HepG2 (cell line): ENCODE results near the gene REPIN1. TPM values are rescaled to one million over a fixed set of nuclear protein-coding genes. Genes with fewer than 3 reads are reported as not detected.

Source experiments
- CC2D1A ChIP-seq: sonication (generic); formaldehyde crosslinking; IDR thresholded peaks from 2 replicates; pipeline ENCODE4 v1.8.1; 2023; ENCODE audit warnings: mild to moderate bottlenecking, missing genetic modification reagents
- CENPBD1 ChIP-seq: sonication (generic); formaldehyde crosslinking; IDR thresholded peaks from 2 replicates; pipeline ENCODE4 v1.8.0; 2022; ENCODE audit warnings: missing genetic modification reagents, low read depth, mild to moderate bottlenecking, borderline replicate concordance
- HOXA9 ChIP-seq: sonication (generic); formaldehyde crosslinking; IDR thresholded peaks from 2 replicates; pipeline ENCODE4 v1.8.1; 2022; ENCODE audit warnings: missing genetic modification reagents, mild to moderate bottlenecking, moderate library complexity, borderline replicate concordance
- KAT8 ChIP-seq: IDR thresholded peaks from 2 replicates; pipeline ENCODE4 v1.6.1; 2016; ENCODE audit warnings: missing genetic modification reagents, missing compliant biosample characterization
- KDM5B ChIP-seq: sonication (generic); formaldehyde crosslinking; IDR thresholded peaks from 2 replicates; pipeline ENCODE4 v1.4.0; 2020; ENCODE audit warnings: missing genetic modification reagents, mild to moderate bottlenecking, borderline replicate concordance
- KIAA2018 ChIP-seq: sonication (generic); formaldehyde crosslinking; IDR thresholded peaks from 2 replicates; pipeline ENCODE4 v1.5.0; 2020; ENCODE audit warnings: mild to moderate bottlenecking, missing genetic modification reagents, borderline replicate concordance
- MTERF4 ChIP-seq: sonication (generic); formaldehyde crosslinking; IDR thresholded peaks from 2 replicates; pipeline ENCODE4 v1.8.0; 2023; ENCODE audit warnings: mild to moderate bottlenecking, missing genetic modification reagents
- MYC ChIP-seq: sonication (generic); formaldehyde crosslinking; IDR thresholded peaks from 2 replicates; pipeline ENCODE4 v1.9.0; 2021; ENCODE audit warnings: missing genetic modification reagents, borderline replicate concordance
- NFKB2 ChIP-seq: sonication (generic); formaldehyde crosslinking; IDR thresholded peaks from 2 replicates; pipeline ENCODE4 v1.4.0; 2020; ENCODE audit warnings: missing genetic modification reagents, borderline replicate concordance
- NFRKB ChIP-seq: fragments of 450-650 bp; IDR thresholded peaks from 2 replicates; pipeline ENCODE4 v1.6.1; 2017
- NR1H2 ChIP-seq: sonication (generic); formaldehyde crosslinking; IDR thresholded peaks from 2 replicates; pipeline ENCODE4 v1.8.1; 2022; ENCODE audit warnings: low read depth, missing genetic modification reagents, borderline replicate concordance
- NR2F1 ChIP-seq, 2 experiments: fragments of 450-650 bp in 1 of 2; formaldehyde crosslinking in 1 of 2; IDR thresholded peaks; 2 replicates each; pipeline versions ENCODE4 v1.5.0 to v1.6.1; 2016 to 2020; ENCODE audit warnings: mild to moderate bottlenecking in 1 of 2, missing compliant biosample characterization in 1 of 2, missing genetic modification reagents in 1 of 2, moderate library complexity in 1 of 2
- PAXIP1 ChIP-seq: sonication (generic); formaldehyde crosslinking; conservative IDR thresholded peaks from 2 replicates; pipeline ENCODE4 v1.4.0; 2020; ENCODE audit warnings: mild to moderate bottlenecking, missing genetic modification reagents, moderate library complexity
- RXRA ChIP-seq: sonication (generic); formaldehyde crosslinking; IDR thresholded peaks from 2 replicates; pipeline ENCODE4 v1.5.1; 2020; ENCODE audit warnings: missing genetic modification reagents
- SAFB2 ChIP-seq: sonication (generic); formaldehyde crosslinking; IDR thresholded peaks from 2 replicates; pipeline ENCODE4 v1.5.1; 2020; ENCODE audit warnings: missing genetic modification reagents, low read depth, mild to moderate bottlenecking, borderline replicate concordance
- ZNF792 ChIP-seq: IDR thresholded peaks from 2 replicates; pipeline ENCODE4 v1.6.1; 2016
- polyA plus RNA-seq, 8 experiments: library from polyadenylated mRNA; depleted of rRNA in 3 of 8; stranded (reverse) in 7 of 8; unstranded in 1 of 8; fragments of >200 nt; fragmentation: Illumina TruSeq in 4 of 8; extraction: Trizol in 4 of 8; gene quantifications; 2 replicates each; pipeline versions ENCODE4 v1.2.1 to v1.2.3, GENCODE V29; 2011 to 2016; ENCODE audit warnings: low read depth in 4 of 8, missing spikeins in 1 of 8, mixed read lengths in 1 of 8; ENCODE audit not compliant: insufficient read depth in 1 of 8
- total RNA-seq, 5 experiments: library from RNA; depleted of rRNA; stranded (reverse); fragments of >200 nt; fragmentation: Illumina TruSeq; extraction: Trizol; gene quantifications; 2 replicates each; pipeline ENCODE4 v1.2.3, GENCODE V29; 2016; ENCODE audit warnings: low read depth in 1 of 5

Gene REPIN1
- total and polyA plus RNA-seq, 2 of the 13 experiments (the other 11 are each of a cell fraction or from before 2014, with no cell fraction given) = 69.9 to 108 TPM

- TF ChIP-seq KIAA2018 (no peak), CENPBD1 (CRISPR knock-in tag) (no peak), HOXA9 (CRISPR knock-in tag) (no peak), RXRA (CRISPR knock-in tag) (no peak), PAXIP1 (peak; percentile 48; the same call in 1 of the 2 replicates), ZNF792 (CRISPR knock-in tag) (no peak), KDM5B (0 out of 2 replicates have a peak, but pooled peaks have one; percentile 46), KAT8 (CRISPR knock-in tag) (no peak; the same call in 1 of the 2 replicates), NFKB2 (CRISPR knock-in tag) (peak; percentile 2; the same call in 1 of the 2 replicates), CC2D1A (CRISPR knock-in tag) (no peak), SAFB2 (CRISPR knock-in tag) (no peak), NR2F1 (CRISPR knock-in tag; IDR thresholded peaks at IDR 0.05) (peak in 1 of 2 experiments; percentile 43; a peak in 2 of 4 replicates), MTERF4 (CRISPR knock-in tag) (no peak), NR1H2 (CRISPR knock-in tag) (no peak), NFRKB (no peak), MYC (CRISPR knock-in tag) (no peak)
Observed at GRCh38 chr7:150324373-150324961, 44.2 kb upstream of the REPIN1 start (continued).
